Kidney glomerular epithelial cell (primary cell): Measurements from ENCODE around the gene GNG7.
"Not testable (repeated sequence)": the region's sequence is repeated elsewhere in the genome, so short reads cannot be mapped to it uniquely, and the experiment has no call there.

Source experiments
- DNase-seq: peaks from one replicate; lab custom pipeline; 2025; lab: John Stamatoyannopoulos, UW

The GNG7 gene

DNA sequence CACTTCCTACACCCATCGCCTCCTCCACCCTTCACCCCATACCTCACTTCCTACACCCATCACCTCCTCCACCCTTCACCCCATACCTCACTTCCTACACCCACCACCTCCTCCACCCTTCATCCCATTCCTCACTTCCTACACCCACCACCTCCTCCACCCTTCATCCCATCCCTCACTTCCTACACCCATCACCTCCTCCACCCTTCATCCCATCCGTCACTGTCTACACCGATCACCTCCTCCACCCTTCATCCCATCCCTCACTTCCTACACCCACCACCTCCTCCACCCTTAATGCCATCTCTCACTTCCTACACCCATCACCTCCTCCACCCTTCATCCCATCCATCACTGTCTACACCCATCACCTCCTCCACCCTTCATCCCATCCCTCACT, 10.7 kb upstream of the GNG7 start:
- DNase-seq = not testable (repeated sequence)

- no peak for DNase-seq
These were observed 9.3 kb upstream of the GNG7 start for GRCh38 chr19:2711875-2712205.

- no peak for DNase-seq
These were observed 8.8 kb upstream of the GNG7 start for GRCh38 chr19:2711172-2711874.

- no peak for DNase-seq
These were observed 3.8 kb upstream of the GNG7 start for GRCh38 chr19:2706251-2706650.

GRCh38 chr19:2703691-2704216, 1.3 kb upstream of the GNG7 start:
- DNase-seq = no peak

DNA sequence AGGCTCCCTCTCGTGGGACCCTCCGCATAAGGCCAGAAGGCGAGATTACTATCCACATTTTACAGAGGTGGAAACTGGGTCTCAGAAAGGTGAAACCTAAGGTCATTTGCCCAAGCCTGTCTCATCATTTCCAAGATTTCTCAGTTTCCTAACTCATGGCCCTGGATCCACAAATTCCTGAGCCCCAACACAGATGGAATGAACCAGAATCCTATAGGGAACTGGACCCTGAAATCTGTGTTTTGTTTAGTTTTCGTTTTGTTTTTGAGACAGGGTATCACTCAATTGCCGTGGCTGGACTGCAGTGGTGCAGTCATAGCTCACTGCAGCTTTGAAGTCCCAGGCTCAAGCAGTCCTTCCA, 563 bp upstream of the GNG7 start:
- DNase-seq = no peak

DNA sequence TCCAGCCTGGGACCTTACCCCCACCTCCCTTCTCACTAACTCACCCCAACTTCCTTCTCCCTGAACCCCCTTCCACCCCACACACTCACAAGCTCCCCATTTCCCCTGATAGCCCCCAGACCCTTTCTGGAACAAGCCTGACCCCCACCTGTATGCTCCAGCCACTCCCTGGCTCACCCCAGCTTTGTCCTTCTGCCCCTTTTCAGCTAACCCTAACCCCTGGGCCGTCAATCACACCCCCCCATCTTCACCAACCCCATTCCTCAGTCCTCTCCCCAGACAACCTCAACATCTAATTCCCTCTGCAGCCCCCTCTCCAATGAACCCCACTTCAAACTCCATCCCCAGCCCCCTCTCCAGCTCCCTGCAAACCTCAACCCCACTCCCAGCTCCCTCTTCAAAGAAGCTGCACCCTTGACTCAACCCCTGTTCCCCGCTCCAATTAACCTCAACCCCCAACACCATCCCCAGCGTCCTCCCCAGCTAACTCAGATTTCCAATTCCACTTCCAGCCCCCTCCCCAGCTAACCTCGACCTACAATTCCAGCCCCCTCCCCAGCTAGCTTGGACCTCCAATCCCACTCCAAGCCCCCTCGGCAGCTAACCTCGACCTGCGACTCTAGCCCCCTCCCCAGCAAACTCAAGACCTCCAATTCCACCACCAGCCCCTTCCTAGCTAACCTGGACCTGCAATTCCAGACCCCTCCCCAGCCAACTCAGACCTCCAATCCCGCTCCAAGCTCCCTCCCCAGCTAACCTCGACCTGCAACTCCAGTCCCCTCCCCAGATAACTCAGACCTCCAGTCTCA, 929 bp downstream of the GNG7 start:
- DNase-seq = no peak

GRCh38 chr19:2700660-2701360, 1.7 kb downstream of the GNG7 start:
- no peak for DNase-seq

DNA sequence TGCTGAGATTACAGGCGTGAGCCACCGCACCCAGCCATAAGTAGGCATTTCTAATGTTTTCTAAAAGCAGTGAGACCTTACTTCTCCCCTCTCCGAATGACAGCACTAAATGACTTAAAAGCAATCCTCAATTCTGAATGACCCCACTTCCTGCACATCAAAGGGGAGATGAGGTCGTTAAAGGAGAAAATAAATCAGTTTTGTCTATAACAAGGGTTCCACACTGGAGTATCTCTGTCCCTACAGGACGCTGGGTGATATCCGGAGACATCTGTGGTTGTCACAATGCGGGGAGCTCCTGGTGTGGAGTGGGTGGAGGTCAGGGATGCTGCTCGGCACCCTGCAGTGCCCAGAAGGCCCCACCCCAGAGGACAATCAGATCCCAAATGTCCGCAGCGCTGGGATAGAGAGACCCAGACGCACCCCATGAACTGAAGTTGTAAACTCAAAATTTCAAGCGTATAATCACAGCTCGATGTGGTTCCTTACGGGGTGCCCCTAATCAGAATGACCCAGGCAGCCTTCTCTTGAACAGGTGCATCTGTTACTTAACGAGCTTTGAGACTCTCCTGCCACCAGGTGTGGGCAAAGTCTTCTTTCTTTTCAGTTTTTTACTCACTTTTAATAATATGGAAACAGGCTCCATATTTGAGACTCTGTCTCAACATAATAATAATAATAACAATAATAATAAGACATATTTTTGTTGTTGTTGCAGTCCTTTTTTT, 2.9 kb downstream of the GNG7 start:
- no peak for DNase-seq

DNA sequence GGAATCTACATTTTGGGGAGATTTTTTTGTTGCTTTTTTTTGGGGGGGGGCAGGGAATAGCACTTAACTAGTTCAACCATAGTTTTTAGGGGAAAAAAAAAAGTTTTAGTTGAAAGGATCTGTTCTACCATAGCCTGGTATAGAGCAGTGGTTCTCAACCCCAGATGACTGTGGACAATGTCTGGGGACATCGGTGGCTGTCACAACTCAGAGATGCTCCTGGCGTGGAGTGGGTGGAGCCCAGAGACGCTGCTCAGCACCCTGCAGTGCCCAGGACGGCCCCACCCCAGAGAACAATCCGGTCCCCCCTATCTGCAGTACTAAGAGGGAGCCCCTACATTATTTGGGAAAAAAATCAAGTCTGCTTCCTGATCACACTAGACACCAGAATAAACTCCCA, 8.3 kb downstream of the GNG7 start:
- DNase-seq = no peak

- no peak for DNase-seq
These were observed 8.9 kb downstream of the GNG7 start for GRCh38 chr19:2693492-2694160.

- DNase-seq = no peak
These were observed 10.5 kb downstream of the GNG7 start for GRCh38 chr19:2691951-2692350.

DNA sequence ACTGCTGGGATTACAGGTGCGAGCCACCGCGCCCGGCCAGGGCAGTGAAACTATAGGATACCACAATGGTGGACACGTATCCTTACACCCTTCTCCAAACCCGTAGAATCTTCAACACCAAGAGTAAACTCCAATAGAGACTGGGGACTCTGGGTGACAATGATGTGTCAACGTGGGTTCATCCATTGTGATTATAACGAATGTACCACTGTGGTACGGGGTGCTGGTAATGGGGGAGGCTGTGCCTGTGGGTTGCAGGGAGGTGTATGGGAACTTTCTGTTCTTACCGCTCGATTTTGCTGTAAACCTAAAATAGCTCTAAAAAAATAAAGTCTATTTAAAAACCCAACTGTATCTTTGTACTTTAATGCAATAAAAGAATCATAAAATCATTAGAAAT, 11.6 kb downstream of the GNG7 start:
- no peak for DNase-seq

GRCh38 chr19:2686360-2686759, 16.1 kb downstream of the GNG7 start:
- no peak for DNase-seq

DNA sequence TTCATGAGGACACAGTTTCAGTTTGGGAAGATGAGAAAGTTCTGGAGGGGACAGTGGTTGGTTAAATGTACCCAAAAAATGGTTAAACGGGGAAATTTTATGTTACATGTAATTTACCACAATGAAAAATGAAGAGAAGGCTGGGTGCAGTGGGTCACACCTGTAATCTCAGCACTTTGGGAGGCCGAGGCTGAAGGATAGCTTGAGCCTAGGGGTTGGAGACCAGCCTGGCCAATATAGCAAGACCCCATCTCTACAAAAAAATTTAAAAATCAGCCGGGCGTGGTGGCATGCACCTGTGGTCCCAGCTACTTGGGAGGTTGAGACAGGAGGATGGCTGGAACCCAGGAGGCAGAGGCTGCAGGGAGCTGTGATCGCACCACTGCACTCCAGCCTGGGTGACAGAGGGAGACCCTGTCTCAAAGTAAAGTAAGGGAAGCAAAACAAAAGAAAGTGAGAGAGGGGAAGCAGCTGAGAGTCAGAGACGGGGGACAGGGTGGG, 17.2 kb downstream of the GNG7 start:
- no peak for DNase-seq

DNA sequence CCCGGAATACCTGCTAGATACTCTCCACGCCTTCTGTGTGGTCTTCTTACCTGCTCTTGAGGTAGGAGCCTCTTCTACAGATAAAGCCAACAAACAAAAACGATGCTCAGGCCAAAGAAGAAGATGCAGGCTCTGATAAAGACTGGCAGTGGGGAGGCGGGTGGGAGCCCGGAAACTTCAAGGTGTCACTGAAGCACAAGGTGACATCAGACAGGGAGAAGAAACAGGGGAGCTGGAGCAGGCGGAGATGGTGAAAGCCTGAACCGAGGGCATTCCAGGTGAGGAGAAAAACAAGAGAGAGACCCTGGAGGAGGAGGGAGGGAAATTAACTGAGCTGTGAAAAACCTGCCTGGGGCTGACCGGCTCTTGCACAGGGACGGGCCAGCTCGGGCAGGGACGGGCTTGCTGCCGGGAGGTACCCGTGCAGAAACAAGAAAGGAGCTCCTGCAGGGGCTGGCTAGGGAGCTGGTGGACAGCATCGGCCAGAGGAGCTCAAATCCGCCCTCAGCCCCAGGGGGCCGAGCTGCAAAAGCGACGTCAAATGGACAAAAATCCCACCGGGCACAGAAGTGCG, 19.0 kb downstream of the GNG7 start:
- no peak for DNase-seq

- DNase-seq = no peak
These were observed 21.7 kb downstream of the GNG7 start for GRCh38 chr19:2680808-2681207.

GRCh38 chr19:2679439-2679838, 23.1 kb downstream of the GNG7 start:
- no peak for DNase-seq

- not testable (repeated sequence) for DNase-seq
These were observed 23.5 kb downstream of the GNG7 start for GRCh38 chr19:2678948-2679347.

DNA sequence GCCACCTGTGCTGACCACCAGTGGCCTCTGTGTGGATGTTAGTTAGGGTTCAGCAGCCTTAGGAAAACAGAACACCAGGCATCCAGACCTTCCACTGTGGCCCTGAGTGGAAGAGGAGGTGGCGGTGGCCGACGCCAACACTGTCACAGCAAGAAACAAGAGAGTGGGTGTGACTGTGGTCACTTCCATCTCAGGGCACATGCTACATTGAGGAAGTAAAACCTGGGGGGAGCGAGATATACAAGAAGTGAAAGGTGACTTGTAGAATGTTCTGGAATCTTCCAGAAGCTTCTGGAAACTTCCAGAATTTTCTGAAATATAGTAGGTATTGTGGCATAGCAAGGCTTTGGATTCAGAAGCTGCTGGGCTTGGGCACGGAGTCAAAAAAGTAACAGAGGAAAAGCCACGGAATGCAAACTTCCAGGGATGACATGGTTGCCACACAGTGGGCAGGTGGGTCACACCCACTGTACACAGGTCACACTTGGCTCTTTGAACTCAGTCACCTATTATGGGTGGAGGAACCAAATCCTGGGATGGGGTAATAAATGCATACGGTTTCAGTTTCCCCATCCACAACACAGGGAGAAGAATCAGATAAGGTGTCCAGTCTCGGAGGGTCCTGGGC, 24.3 kb downstream of the GNG7 start:
- DNase-seq = no peak

DNA sequence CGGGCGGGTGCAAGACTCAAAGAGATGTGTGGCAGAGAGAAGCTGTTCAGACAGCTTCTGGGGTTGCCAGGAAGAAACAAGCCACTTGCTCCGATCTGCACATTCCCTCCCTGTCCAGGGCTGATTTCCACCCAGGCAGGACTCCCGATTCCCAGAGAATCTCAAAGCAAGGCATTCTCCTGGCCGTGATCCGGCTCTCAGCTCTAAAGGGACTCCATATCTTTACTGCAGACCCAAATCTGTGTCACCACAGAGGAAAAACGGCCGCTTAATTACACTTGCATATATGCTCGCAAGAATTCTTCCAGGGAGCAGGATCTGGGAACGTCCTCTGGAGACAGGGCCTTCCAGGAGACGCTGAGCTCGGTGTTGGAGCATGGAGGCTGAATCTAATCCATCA, 25.7 kb downstream of the GNG7 start:
- DNase-seq = no peak
